GM20000 (cell line): ENCODE results near the gene HMGN2.

Source experiments
- DNase-seq: peaks from one replicate; pipeline ENCODE4 v3.0.0; 2012; ENCODE audit warnings: low spot score
- TF ChIP-seq, protein P1 (sequence below): IDR thresholded peaks from 2 replicates; pipeline ENCODE4 v1.5.1; 2012; ENCODE audit warnings: mild to moderate bottlenecking, control low read depth; ENCODE audit errors: extremely low read depth, missing control alignments

HMGN2 gene

DNA sequence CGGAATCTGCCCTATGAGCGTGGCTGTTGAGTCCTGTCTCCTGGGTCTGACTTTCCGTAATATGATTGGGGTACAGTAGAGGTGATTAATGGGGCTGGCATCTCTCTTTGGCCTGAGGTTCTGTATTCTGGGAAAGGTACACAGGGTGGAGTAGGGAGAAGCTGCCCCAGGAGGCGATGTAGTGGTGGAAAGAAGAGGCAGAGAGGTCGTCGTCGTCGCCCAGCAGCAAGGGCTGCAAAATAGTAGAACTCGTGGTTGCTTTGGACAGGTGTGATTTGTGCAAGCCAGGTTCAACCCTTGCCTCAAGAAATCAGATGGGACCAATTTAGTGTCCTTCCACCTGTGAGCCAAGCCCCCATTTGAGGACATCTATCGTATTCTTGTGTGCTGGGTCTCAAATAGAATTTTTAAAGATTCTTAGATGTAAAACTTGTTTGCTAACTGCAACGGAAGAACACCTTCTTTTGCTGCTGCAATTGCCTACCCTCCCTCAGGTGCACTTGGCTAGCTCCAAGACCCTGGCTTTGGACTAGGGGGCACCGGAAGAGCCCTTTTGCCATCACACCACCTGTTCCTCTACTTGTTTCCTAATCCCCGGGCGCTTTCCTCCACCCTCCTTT is 1.3 kb upstream of the HMGN2 start:
- TF ChIP-seq, protein P1, sequence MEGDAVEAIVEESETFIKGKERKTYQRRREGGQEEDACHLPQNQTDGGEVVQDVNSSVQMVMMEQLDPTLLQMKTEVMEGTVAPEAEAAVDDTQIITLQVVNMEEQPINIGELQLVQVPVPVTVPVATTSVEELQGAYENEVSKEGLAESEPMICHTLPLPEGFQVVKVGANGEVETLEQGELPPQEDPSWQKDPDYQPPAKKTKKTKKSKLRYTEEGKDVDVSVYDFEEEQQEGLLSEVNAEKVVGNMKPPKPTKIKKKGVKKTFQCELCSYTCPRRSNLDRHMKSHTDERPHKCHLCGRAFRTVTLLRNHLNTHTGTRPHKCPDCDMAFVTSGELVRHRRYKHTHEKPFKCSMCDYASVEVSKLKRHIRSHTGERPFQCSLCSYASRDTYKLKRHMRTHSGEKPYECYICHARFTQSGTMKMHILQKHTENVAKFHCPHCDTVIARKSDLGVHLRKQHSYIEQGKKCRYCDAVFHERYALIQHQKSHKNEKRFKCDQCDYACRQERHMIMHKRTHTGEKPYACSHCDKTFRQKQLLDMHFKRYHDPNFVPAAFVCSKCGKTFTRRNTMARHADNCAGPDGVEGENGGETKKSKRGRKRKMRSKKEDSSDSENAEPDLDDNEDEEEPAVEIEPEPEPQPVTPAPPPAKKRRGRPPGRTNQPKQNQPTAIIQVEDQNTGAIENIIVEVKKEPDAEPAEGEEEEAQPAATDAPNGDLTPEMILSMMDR = no peak
- no peak for DNase-seq

DNA sequence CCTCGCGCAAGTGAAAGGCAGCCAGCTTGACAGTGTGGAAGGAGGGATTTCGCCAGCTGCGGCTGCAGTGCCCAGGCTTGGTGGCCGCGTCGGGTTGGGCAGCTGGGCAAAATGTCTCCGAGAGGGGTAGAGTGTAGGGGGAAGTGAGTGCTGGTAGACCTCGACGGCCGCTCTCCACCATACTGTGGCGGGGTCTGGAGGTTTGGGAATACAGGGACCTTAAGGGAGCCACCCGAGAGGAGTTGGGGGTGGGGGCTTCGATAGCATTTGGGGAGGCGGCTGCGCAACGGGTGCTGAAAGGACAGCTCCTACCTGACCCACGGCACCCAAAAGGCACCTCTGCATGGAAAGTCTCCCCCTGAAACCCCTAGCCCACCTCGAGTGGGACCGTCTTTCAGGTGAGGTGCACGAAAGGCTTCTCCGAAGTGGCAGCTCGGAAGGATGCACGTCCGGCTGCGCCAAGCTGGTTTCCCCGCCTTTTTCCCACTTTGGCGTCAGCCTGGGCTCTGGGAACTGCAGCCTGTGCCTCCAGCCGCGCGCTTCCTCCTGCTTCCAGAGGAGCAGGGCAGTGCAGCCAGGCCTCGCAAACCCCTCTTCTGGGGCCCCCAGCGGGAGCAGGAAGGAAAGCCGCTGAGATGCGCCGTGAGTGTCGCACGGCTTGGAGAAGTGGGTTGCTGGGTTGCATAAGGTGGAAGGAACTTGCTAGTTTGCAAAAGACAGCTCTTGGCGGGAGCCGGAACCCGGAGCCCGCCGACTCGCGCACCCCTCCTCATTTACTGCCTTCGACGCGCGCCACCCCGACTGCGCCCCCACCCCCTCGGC is 531 bp upstream of the HMGN2 start:
- DNase-seq = peak; percentile 40
- TF ChIP-seq, protein P1 = no peak

DNA sequence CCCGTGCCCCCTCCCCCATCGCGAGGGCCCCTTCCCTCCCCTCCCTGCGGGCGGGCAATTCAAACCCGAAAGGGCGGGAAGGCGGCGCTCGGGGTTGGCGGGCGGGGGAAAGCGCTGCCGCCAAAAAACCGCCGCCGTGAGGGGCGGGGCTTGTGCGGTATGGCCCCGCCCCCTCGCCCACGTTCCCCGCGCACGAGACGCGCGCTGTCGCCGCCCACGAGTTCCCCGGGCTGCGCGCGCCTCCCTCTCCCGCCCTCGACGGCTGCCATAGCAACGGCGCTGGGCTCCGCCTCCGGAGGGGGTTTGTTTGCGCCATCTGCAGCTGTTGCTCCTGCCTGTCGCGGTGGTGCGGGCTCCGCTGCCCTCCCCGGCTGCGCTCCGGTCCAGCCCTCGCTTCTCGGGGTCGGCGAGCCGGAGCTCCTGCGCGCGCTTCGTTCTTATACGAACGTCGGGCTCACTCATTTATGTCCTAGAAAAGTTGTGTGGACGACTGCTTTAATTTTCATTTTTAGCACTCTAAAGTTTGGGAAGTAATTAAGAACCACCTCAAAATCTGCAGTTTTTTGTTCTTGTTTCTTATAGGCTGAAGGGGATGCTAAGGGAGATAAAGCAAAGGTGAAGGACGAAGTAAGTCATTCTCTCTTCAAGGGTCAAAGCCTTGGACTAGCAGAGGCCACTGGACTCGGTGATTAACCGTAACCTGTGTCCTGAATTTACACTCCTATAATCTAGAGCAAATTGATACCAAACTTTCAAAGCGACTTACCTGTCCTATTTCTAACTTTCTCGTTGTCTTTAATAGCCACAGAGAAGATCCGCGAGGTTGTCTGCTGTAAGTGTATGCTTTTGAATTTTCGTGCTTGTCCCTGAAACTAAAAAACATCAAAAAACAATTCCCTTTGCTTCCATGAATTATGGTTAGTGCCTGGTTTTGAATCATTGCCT is 933 bp downstream of the HMGN2 start:
- peak; percentile 99 for DNase-seq
- TF ChIP-seq, protein P1 = no peak

DNA sequence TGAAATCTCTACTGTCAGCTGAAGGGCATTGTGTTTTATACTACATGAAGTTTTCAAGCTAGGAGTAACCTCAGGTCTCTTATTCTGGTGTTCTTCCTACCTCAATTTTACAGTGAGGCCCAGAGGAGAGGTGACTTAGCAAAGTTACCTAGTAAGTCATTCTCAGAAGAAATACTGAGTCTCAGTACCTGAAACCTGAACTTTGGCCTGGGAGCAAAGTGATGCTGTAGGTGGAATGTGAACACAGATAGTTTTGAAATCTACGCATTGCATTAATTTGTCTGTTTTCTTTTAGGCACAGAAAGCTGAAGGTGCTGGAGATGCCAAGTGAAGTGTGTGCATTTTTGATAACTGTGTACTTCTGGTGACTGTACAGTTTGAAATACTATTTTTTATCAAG is 2.6 kb downstream of the HMGN2 start:
- TF ChIP-seq, protein P1 = no peak
- DNase-seq = no peak

DNA sequence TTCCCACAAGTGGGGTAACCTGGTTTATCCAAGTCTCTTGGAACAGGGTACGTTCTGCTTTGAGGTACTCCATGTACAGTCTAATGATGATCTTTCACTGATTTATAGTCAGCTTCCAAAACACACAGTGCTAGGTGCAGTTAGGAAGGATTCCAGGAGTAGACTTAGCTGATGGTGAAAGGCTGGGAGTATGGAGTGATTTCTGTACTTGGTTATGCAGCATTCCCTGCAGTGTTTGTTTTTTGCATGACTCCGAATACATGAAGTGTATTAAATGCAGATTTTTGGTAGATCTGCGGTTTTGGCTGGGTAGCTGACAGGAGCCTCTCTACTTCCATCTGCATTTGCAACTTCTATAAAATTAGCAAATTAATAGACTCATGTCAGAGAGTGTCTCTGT is 3.7 kb downstream of the HMGN2 start:
- TF ChIP-seq, protein P1 = no peak
- DNase-seq = no peak

DNA sequence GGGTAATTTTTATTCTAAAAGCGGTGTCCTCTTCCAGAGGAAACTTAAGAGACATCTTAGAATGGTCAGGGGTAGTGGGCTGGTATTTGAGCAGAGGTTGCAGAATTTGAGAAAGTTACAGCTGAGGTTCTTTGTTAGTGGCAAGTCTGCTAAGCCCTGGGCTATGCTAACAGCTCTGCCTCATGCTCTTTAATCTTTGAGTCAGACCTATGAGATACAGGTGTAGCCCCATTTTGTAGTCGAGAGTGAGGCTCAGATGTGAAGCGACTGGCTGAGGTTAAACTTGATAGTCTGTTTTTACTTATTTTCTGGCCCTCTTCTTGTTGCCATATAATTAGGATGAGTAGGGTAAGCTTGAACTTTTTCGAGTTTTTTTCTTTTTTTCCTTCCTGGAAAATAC is 4.7 kb downstream of the HMGN2 start:
- DNase-seq = no peak
- TF ChIP-seq, protein P1 = no peak
